Nephron progenitor cell (in vitro differentiated cells): ENCODE data around the gene SLC25A40.

Experiments
- DNase-seq: peaks from one replicate; pipeline ENCODE4 v3.0.0; 2021
- H3K27ac Mint-ChIP-seq: 2 replicates; pipeline ENCODE4 v1.8.0; 2021; ENCODE audit warnings: mild to moderate bottlenecking, moderate library complexity, mixed read lengths
- H3K27me3 Mint-ChIP-seq: 2 replicates; pipeline ENCODE4 v1.8.0; 2021; ENCODE audit warnings: mild to moderate bottlenecking, low read depth, mixed read lengths; ENCODE audit not compliant: poor library complexity
- H3K36me3 Mint-ChIP-seq: 2 replicates; pipeline ENCODE4 v1.8.0; 2021; ENCODE audit warnings: low read depth, mixed read lengths
- H3K4me1 Mint-ChIP-seq: 2 replicates; pipeline ENCODE4 v1.8.0; 2021; ENCODE audit warnings: mixed read lengths
- H3K4me3 Mint-ChIP-seq: 2 replicates; pipeline ENCODE4 v1.8.0; 2021; ENCODE audit warnings: mild to moderate bottlenecking, moderate library complexity, mixed read lengths
- H3K9me3 Mint-ChIP-seq: 2 replicates; pipeline ENCODE4 v1.8.0; 2021; ENCODE audit warnings: mild to moderate bottlenecking, moderate library complexity, mixed read lengths
- TF ChIP-seq, protein P1 (sequence below): fragments of 200-600 bp; sonication (generic); IDR thresholded peaks from 2 replicates; pipeline ENCODE4 v1.5.0; 2021; ENCODE audit warnings: antibody characterized with exemption

The SLC25A40 gene

DNA sequence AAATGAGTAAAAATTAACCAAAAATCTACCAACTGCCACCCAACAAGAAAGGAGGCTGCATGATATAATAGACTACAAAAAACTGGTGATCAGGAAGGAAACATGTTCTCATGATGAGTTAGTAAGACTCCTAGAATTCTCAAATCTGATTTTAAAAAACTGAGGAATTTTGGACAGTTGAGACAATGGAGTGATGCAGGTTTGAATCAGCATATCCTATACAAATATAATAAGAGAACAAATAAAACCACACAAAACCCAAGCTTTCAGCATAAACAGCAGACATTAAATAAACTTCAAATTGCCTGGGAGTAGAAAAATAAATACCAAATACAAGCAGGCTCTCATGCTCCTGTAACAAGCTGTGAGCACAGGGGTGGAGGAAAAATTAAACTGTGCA is 57.8 kb downstream of the SLC25A40 start:
- no peak for DNase-seq
- Mint-ChIP-seq H3K36me3 (no peaks in the 10 kb centered on the region), H3K27ac (peak overlapping the region; percentile 69), H3K9me3 (peaks cover 15% of the 10 kb centered on the region), H3K27me3 (no peaks in the 10 kb centered on the region), H3K4me1 (no peaks in the 10 kb centered on the region), H3K4me3 (no peak overlapping the region)
- TF ChIP-seq, protein P1, sequence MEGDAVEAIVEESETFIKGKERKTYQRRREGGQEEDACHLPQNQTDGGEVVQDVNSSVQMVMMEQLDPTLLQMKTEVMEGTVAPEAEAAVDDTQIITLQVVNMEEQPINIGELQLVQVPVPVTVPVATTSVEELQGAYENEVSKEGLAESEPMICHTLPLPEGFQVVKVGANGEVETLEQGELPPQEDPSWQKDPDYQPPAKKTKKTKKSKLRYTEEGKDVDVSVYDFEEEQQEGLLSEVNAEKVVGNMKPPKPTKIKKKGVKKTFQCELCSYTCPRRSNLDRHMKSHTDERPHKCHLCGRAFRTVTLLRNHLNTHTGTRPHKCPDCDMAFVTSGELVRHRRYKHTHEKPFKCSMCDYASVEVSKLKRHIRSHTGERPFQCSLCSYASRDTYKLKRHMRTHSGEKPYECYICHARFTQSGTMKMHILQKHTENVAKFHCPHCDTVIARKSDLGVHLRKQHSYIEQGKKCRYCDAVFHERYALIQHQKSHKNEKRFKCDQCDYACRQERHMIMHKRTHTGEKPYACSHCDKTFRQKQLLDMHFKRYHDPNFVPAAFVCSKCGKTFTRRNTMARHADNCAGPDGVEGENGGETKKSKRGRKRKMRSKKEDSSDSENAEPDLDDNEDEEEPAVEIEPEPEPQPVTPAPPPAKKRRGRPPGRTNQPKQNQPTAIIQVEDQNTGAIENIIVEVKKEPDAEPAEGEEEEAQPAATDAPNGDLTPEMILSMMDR: no peak

DNA sequence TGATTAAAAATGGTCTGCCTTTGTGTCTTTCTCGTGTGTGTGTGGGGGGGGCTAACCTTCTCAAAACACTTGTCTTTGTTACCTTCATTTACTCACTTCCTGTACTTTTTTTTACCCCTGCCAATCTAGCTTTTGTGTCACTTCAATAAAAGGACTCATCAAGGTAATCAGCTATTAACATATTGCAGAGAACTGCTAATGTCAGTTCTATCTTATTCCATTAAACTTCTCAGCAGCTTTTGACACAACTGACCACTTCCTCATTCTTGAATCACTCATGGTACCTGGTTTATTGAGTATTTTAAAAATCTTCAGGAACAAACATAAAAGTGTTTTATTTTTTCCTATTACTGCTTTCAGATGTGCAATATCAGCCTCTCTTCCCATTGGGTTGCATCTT is 59.8 kb downstream of the SLC25A40 start:
- DNase-seq: no peak
- Mint-ChIP-seq H3K36me3 (no peaks in the 10 kb centered on the region), H3K27ac (no peak overlapping the region), H3K9me3 (peaks cover 4% of the 10 kb centered on the region), H3K4me1 (no peaks in the 10 kb centered on the region), H3K4me3 (no peak overlapping the region), H3K27me3 (no peaks in the 10 kb centered on the region)
- TF ChIP-seq, protein P1: no peak

DNA sequence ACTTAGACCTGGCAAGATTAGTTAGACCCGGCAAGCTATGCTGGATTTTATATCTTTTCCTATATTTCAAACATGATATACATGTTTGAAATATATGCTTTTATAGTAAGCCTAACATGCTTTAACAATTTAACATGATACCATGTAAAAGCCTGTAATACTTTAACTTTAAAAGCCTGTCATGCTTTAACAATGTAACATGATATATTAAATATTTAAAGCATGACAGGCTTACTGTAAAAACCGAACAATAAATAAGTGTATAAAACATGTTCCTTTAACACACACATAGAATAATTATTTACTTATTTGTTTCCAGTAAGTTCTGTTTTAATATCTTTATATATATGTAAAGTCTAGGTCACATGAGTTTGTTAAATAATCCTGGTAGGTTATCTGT is 65.4 kb downstream of the SLC25A40 start:
- H3K9me3 Mint-ChIP-seq: no peaks in the 10 kb centered on the region
- no peaks in the 10 kb centered on the region for H3K4me1 Mint-ChIP-seq
- no peaks in the 10 kb centered on the region for H3K27me3 Mint-ChIP-seq
- H3K27ac Mint-ChIP-seq: no peak overlapping the region
- no peaks in the 10 kb centered on the region for H3K36me3 Mint-ChIP-seq
- DNase-seq: no peak
- TF ChIP-seq, protein P1: no peak
- H3K4me3 Mint-ChIP-seq: no peak overlapping the region

DNA sequence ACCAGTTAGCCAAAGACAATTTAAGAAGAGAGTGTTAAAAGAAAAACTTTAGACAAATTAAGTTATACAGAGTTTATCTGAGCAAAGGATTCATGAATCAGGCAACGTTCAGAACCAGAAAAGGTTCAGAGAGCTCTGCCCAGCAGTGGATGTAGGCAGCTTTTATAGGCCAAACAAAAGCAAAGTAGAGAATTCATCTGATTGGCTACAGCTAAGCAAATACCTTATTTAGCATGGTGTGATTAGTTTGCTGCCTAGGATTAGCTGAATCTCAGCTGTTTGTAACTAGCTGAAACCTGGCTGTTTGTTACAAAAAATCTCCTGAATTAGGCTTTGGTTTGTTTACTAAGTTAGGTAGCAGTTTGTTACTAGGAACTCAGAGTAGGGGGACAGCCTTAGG is 66.0 kb downstream of the SLC25A40 start:
- DNase-seq: no peak
- TF ChIP-seq, protein P1: no peak
- Mint-ChIP-seq H3K36me3 (no peaks in the 10 kb centered on the region), H3K4me3 (no peak overlapping the region), H3K27ac (no peak overlapping the region), H3K4me1 (no peaks in the 10 kb centered on the region), H3K9me3 (no peaks in the 10 kb centered on the region), H3K27me3 (no peaks in the 10 kb centered on the region)

DNA sequence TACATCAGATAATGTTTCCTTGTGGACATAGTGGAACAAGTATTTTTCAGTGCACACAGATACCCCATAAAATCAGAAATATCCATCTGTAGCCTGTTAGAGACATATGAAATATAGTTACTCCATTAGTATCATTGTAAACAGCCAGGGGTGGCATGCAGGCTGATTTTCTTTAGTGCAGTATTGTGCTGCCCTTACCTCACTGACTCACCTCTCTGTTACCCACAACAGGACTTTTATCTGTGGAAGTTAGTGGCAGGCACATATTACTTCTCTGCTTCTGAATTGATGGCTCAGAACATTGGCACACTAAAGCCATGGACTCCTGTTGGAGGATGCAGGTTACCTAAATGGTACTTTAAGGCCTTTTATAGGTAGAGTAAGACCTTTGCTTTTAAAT is 70.0 kb downstream of the SLC25A40 start:
- TF ChIP-seq, protein P1: no peak
- H3K27ac Mint-ChIP-seq: no peak overlapping the region
- H3K9me3 Mint-ChIP-seq: no peaks in the 10 kb centered on the region
- no peaks in the 10 kb centered on the region for H3K36me3 Mint-ChIP-seq
- no peak for DNase-seq
- H3K4me3 Mint-ChIP-seq: no peak overlapping the region
- no peaks in the 10 kb centered on the region for H3K4me1 Mint-ChIP-seq
- no peaks in the 10 kb centered on the region for H3K27me3 Mint-ChIP-seq

DNA sequence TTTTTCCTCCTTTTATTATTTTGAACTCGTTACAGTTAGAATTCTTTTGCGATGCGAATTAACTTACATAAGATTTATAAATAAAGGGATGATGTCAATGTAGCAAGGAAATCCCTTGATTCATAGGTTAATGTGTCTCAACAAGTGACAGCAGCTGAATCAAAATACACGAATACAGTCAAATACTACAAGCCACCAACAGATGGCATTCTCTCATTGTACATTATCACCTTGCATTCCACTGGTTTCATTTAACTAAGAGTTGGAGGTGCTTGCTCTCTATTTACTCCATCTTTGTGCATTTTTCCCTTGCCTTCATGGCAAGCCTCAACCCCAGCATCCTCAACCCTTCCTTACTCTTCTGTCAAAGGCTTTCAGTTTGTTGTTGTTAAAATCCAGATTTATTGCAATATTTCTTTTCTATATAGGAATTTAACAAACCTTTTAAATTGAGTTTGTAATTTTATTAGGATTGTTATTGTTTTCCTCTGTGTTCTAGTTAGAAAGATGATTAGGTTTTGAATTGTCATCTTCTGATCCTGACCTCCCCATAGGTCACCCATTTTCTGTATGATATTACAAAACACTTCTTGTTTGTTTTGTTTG is 78.3 kb downstream of the SLC25A40 start:
- Mint-ChIP-seq H3K36me3 (no peaks in the 10 kb centered on the region), H3K9me3 (peaks cover 17% of the 10 kb centered on the region), H3K27me3 (no peaks in the 10 kb centered on the region), H3K4me1 (no peaks in the 10 kb centered on the region), H3K4me3 (no peak overlapping the region), H3K27ac (no peak overlapping the region)
- DNase-seq: no peak
- TF ChIP-seq, protein P1: peak; percentile 57
